Adrenal gland (tissue), 5 donors: Measurements from ENCODE around the gene SNRNP70.

Experiments used
- POLR2A ChIP-seq, 2 donors: fragments of 450-650 bp; IDR thresholded peaks; one replicate each; pipeline ENCODE4 v1.6.1; 2017; ENCODE audit warnings: antibody characterized with exemption in 2 of 2, mild to moderate bottlenecking in 2 of 2, moderate library complexity in 1 of 2
- TF ChIP-seq, protein P1 (sequence below), 6 experiments: fragments of 450-650 bp in 4 of 6; fragments of 200-600 bp in 2 of 6; sonication (generic) in 1 of 6; IDR thresholded peaks; 1 replicate in 5 of 6; 2 replicates in 1 of 6; pipeline versions ENCODE4 v1.5.1 to v1.8.0; 2016 to 2021; ENCODE audit warnings: antibody characterized with exemption in 6 of 6, mild to moderate bottlenecking in 2 of 6, moderate library complexity in 1 of 6
- donor health status: DM: no; HTN: no; CAD: no.

DNA sequence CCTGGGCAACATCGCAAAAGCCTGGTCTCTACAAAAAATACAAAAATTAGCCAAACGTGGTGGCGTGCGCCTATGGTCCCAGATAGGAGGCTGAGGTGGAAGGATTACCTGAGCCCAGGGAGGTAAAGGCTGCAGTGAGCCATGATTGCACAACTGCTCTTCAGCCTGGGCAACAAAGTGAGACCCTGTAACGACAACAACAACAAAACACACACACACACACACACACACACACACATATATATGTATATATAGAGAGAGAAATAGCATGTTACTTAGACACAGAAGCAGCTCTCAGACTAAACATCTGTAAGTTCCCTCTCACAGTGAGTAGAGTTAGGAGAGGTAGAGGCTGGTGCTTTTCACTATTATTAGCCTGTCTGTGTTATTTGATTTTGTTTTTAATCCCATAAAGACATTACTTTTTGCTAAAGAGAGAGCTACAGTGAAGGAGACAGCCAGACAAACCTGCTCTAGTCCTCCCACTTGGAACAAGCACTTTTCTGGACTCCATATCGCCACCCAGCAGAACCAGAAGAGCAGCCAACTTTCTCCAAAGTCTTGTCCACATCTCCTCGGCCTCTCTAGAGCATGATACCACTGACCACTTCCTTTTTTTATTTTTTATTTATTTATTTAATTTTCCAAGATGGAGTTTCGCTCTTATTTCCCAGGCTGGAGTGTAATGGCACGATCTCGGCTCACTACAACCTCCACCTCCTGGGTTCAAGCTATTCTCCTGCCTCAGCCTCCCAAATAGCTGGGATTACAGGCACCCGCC is 26.2 kb downstream of the SNRNP70 start:
- TF ChIP-seq, protein P1, sequence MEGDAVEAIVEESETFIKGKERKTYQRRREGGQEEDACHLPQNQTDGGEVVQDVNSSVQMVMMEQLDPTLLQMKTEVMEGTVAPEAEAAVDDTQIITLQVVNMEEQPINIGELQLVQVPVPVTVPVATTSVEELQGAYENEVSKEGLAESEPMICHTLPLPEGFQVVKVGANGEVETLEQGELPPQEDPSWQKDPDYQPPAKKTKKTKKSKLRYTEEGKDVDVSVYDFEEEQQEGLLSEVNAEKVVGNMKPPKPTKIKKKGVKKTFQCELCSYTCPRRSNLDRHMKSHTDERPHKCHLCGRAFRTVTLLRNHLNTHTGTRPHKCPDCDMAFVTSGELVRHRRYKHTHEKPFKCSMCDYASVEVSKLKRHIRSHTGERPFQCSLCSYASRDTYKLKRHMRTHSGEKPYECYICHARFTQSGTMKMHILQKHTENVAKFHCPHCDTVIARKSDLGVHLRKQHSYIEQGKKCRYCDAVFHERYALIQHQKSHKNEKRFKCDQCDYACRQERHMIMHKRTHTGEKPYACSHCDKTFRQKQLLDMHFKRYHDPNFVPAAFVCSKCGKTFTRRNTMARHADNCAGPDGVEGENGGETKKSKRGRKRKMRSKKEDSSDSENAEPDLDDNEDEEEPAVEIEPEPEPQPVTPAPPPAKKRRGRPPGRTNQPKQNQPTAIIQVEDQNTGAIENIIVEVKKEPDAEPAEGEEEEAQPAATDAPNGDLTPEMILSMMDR (IDR thresholded peaks at IDR 0.05) = no peak
- no peak for TF ChIP-seq POLR2A (IDR thresholded peaks at IDR 0.05)
